B cell (primary cell): Measurements from ENCODE around the gene ZER1. TPM values are rescaled to one million over a fixed set of nuclear protein-coding genes. Genes with fewer than 3 reads are reported as not detected.

Experiments
- ATAC-seq: fragments of 200-7000 bp; cut with Tn5 transposase; one replicate; pipeline ENCODE4 v1.10.0; 2021; ENCODE audit warnings: low read depth, mild to moderate bottlenecking, moderate number of reproducible peaks, moderate library complexity
- CTCF ChIA-PET: fragments of 350-600 bp; sonication (Branson Sonifier 250); formaldehyde crosslinking; loops from one replicate; lab custom pipeline; 2021; ENCODE audit warnings: antibody characterized with exemption, inconsistent platforms; lab: Charles Lee
- POLR2A ChIA-PET: fragments of 350-600 bp; sonication (Branson Sonifier 250); formaldehyde crosslinking; loops from one replicate; lab custom pipeline; 2021; ENCODE audit warnings: antibody characterized with exemption; lab: Charles Lee
- DNase-seq: peaks from one replicate; pipeline ENCODE4 v3.0.0; 2013
- H2AFZ ChIP-seq: 2 replicates; pipeline ENCODE4 v1.6.1; 2012; ENCODE audit warnings: mild to moderate bottlenecking, low read depth, low read length; ENCODE audit not compliant: insufficient read depth, poor library complexity, severe bottlenecking
- H3K27ac ChIP-seq, 2 donors: 1 replicate in 1 of 2; 2 replicates in 1 of 2; pipeline ENCODE4 v1.5.1; 2012 to 2013; ENCODE audit warnings: low read length in 2 of 2, mild to moderate bottlenecking in 2 of 2, moderate library complexity in 1 of 2
- H3K27me3 ChIP-seq, 4 experiments: fragments of 200-600 bp in 1 of 4; sonication (generic) in 1 of 4; replicated peaks in 1 of 4; 1 replicate in 2 of 4; 2 replicates in 2 of 4; pipeline versions ENCODE4 v1.6.1 to v1.7.0; 2013 to 2016; ENCODE audit warnings: low read length in 3 of 4, mild to moderate bottlenecking in 2 of 4, mixed read lengths in 1 of 4, moderate library complexity in 1 of 4; ENCODE audit not compliant: insufficient read depth in 4 of 4, control insufficient read depth in 3 of 4; ENCODE audit errors: control extremely low read depth in 1 of 4
- H3K36me3 ChIP-seq, 2 experiments: replicated peaks in 1 of 2; 1 replicate in 1 of 2; 2 replicates in 1 of 2; pipeline versions ENCODE4 v1.6.1 to v1.7.1; 2013; ENCODE audit warnings: low read length in 1 of 2; ENCODE audit not compliant: insufficient read depth in 2 of 2, control insufficient read depth in 1 of 2; ENCODE audit errors: control extremely low read depth in 1 of 2, extremely low read depth in 1 of 2
- H3K4me1 ChIP-seq, 2 donors: fragments of 200-600 bp in 1 of 2; sonication (generic) in 1 of 2; 1 replicate in 1 of 2; 2 replicates in 1 of 2; pipeline versions ENCODE4 v1.5.1 to v1.6.1; 2013 to 2017; ENCODE audit warnings: low read length in 2 of 2; ENCODE audit not compliant: control insufficient read depth in 2 of 2, insufficient read depth in 2 of 2
- H3K4me2 ChIP-seq: replicated peaks from 2 replicates; pipeline ENCODE3; 2012; ENCODE audit warnings: mild to moderate bottlenecking, low read depth, low read length; ENCODE audit not compliant: poor library complexity, severe bottlenecking
- H3K4me3 ChIP-seq, 5 experiments: fragments of 200-600 bp in 1 of 5; sonication (generic) in 1 of 5; 1 replicate in 3 of 5; 2 replicates in 2 of 5; pipeline versions ENCODE4 v1.5.1 to v1.7.0; 2011 to 2016; ENCODE audit warnings: low read length in 4 of 5, mild to moderate bottlenecking in 4 of 5, low read depth in 2 of 5, control low read depth in 1 of 5, moderate library complexity in 1 of 5; ENCODE audit not compliant: insufficient read depth in 1 of 5; ENCODE audit errors: control extremely low read depth in 1 of 5, extremely low read depth in 1 of 5
- H3K79me2 ChIP-seq: fragments of 200-600 bp; sonication (generic); one replicate; pipeline ENCODE4 v1.6.0; 2016; ENCODE audit warnings: low read length; ENCODE audit not compliant: control insufficient read depth, insufficient read depth
- H3K9ac ChIP-seq: fragments of 200-600 bp; sonication (generic); 2 replicates; pipeline ENCODE4 v1.6.1; 2017; ENCODE audit warnings: mild to moderate bottlenecking, low read length, moderate library complexity
- H3K9me3 ChIP-seq, 3 donors: one replicate each; pipeline versions ENCODE4 v1.6.1 to v1.7.1; 2013; ENCODE audit warnings: low read length in 2 of 3; ENCODE audit not compliant: control insufficient read depth in 2 of 3, insufficient read depth in 1 of 3; ENCODE audit errors: control extremely low read depth in 1 of 3
- H4K20me1 ChIP-seq: 2 replicates; pipeline ENCODE4 v1.6.0; 2012; ENCODE audit warnings: mild to moderate bottlenecking, low read length; ENCODE audit not compliant: insufficient read depth, control insufficient read depth, poor library complexity, severe bottlenecking
- H3K27ac Mint-ChIP-seq: one replicate; pipeline ENCODE4 v1.8.0; 2021; ENCODE audit warnings: mixed read lengths
- H3K27me3 Mint-ChIP-seq: one replicate; pipeline ENCODE4 v1.8.0; 2021; ENCODE audit warnings: mixed read lengths
- H3K4me1 Mint-ChIP-seq: one replicate; pipeline ENCODE4 v1.8.0; 2021; ENCODE audit warnings: mixed read lengths
- H3K4me3 Mint-ChIP-seq: one replicate; pipeline ENCODE4 v1.8.0; 2021; ENCODE audit warnings: mixed read lengths
- H3K9me3 Mint-ChIP-seq: one replicate; pipeline ENCODE4 v1.8.0; 2022; ENCODE audit warnings: mixed read lengths; ENCODE audit not compliant: insufficient read depth
- CTCF ChIP-seq: fragments of 200-600 bp; IDR thresholded peaks from one replicate; pipeline ENCODE4 v1.8.0; 2022; ENCODE audit warnings: antibody characterized with exemption, mild to moderate bottlenecking
- EZH2 ChIP-seq: IDR thresholded peaks from 2 replicates; pipeline ENCODE4 v1.6.1; 2012; ENCODE audit warnings: borderline replicate concordance, low read depth, mild to moderate bottlenecking, moderate library complexity, low read length; ENCODE audit not compliant: insufficient read depth, poor library complexity, severe bottlenecking
- WGBS: methylation state at CpG from one replicate; pipeline ENCODE4 v1.1.5; 2013; ENCODE audit warnings: missing lambda C conversion rate; ENCODE audit not compliant: insufficient coverage; 5-methylcytosine and 5-hydroxymethylcytosine counted together
- intact Hi-C: fragments of 100-400 bp; cut with micrococcal nuclease; formaldehyde crosslinking; loops from one replicate; pipeline ENCODE4 v1.10.0; 2022
- polyA plus RNA-seq: library from polyadenylated mRNA; depleted of rRNA; stranded (reverse); fragments of >200 nt; gene quantifications from 2 replicates; pipeline ENCODE4 v1.2.3, GENCODE V29; 2012
- total RNA-seq, 2 donors: library from RNA; stranded (reverse); fragments of 120-200 nt in 1 of 2; gene quantifications; 1 replicate in 1 of 2; 2 replicates in 1 of 2; pipeline versions ENCODE4 v1.2.3 to v1.2.4, GENCODE V29; 2013 to 2022

ZER1 gene
- total and polyA plus RNA-seq, 2 donors (not counting 1 experiment from before 2014, with no cell fraction given) = 26.9 to 42.2 TPM

GRCh38 chr9:128808543-128808942 is 36.8 kb upstream of the ZER1 start:
- H3K79me2 ChIP-seq = no peaks in the 10 kb centered on the region

DNA sequence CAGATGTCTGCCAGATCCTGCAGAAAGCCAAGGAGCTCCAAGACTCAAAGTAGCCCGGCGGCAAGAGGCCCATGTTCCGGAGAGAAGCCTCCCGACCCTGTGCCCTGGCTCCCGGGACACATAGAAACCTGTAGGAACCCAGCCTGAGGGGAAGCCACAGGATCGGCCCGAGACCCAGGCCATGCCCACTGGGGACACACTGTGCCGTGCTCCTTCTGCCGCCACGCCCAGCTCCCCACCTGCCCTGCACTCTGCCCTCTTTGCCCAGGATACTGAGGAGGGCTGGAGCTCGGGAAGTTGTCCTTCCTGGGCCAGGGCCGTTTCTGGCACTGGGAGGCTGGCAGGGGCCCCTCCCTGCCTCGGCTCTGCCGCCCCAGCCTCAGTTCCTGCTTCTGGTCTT is 36.1 kb upstream of the ZER1 start:
- no peaks in the 10 kb centered on the region for H3K27me3 Mint-ChIP-seq
- DNase-seq (no peak), ATAC-seq (no peak)
- 92% methylated on average over 14 of the region's 14 CpGs for WGBS
- no peak overlapping the region for H2AFZ ChIP-seq
- no peak for TF ChIP-seq CTCF
- no peak for TF ChIP-seq EZH2
- H3K4me3 Mint-ChIP-seq = no peak overlapping the region
- no peak overlapping the region for H3K27ac Mint-ChIP-seq
- H3K4me2 ChIP-seq = no peak overlapping the region
- no peaks in the 10 kb centered on the region for H3K9me3 Mint-ChIP-seq
- H3K79me2 ChIP-seq = no peaks in the 10 kb centered on the region
- no peaks in the 10 kb centered on the region for H3K9me3 ChIP-seq
- H3K36me3 ChIP-seq = peaks cover 0 to 34% of the 10 kb centered on the region in 2 experiments
- no peaks in the 10 kb centered on the region for H4K20me1 ChIP-seq
- no peak overlapping the region for H3K27ac ChIP-seq
- no peaks in the 10 kb centered on the region for H3K4me1 ChIP-seq
- H3K27me3 ChIP-seq = no peaks in the 10 kb centered on the region
- no peak overlapping the region for H3K4me3 ChIP-seq
- intact Hi-C loops = no loop called here
- POLR2A ChIA-PET = no interaction called here
- no peak overlapping the region for H3K9ac ChIP-seq
- H3K4me1 Mint-ChIP-seq = no peaks in the 10 kb centered on the region
- CTCF ChIA-PET = interaction anchor here (1.0 to 1.1 kb wide), 2 partner anchors 10 to 120 kb away, joined by 3 to 5 read pairs; no protein-coding TSS in a partner anchor

More at GRCh38 chr9:128808543-128808942, 36.8 kb upstream of the ZER1 start:
- DNase-seq = no peak
- H3K4me3 ChIP-seq = no peak overlapping the region
- H3K27me3 Mint-ChIP-seq = no peaks in the 10 kb centered on the region
- no peak overlapping the region for H2AFZ ChIP-seq
- no peaks in the 10 kb centered on the region for H3K4me1 Mint-ChIP-seq
- WGBS = 86% methylated on average over 1 of the region's 3 CpGs
- ChIA-PET POLR2A (interaction anchor here (0.6 kb wide), 1 partner anchor 186 kb away, joined by 14 read pairs; no protein-coding TSS in a partner anchor), CTCF (interaction anchor here (1.1 kb wide), 2 partner anchors 120 to 163 kb away, joined by 3 read pairs; no protein-coding TSS in a partner anchor)
- no peak overlapping the region for H3K4me3 Mint-ChIP-seq
- H3K9ac ChIP-seq = no peak overlapping the region
- intact Hi-C loops = no loop called here
- H3K9me3 ChIP-seq = no peaks in the 10 kb centered on the region
- no peaks in the 10 kb centered on the region for H3K27me3 ChIP-seq
- no peak for TF ChIP-seq CTCF
- no peak for TF ChIP-seq EZH2
- no peaks in the 10 kb centered on the region for H3K9me3 Mint-ChIP-seq
- ATAC-seq = no peak
- no peak overlapping the region for H3K27ac Mint-ChIP-seq
- H3K27ac ChIP-seq = no peak overlapping the region
- H4K20me1 ChIP-seq = no peaks in the 10 kb centered on the region
- H3K4me2 ChIP-seq = no peak overlapping the region
- no peaks in the 10 kb centered on the region for H3K4me1 ChIP-seq
- peaks cover 0 to 28% of the 10 kb centered on the region in 2 experiments for H3K36me3 ChIP-seq
